Measurements from ENCODE around the gene HCN3.
A peak's percentile ranks its signal among the peaks of the same experiment; 100 is the strongest.

Gene HCN3

DNA sequence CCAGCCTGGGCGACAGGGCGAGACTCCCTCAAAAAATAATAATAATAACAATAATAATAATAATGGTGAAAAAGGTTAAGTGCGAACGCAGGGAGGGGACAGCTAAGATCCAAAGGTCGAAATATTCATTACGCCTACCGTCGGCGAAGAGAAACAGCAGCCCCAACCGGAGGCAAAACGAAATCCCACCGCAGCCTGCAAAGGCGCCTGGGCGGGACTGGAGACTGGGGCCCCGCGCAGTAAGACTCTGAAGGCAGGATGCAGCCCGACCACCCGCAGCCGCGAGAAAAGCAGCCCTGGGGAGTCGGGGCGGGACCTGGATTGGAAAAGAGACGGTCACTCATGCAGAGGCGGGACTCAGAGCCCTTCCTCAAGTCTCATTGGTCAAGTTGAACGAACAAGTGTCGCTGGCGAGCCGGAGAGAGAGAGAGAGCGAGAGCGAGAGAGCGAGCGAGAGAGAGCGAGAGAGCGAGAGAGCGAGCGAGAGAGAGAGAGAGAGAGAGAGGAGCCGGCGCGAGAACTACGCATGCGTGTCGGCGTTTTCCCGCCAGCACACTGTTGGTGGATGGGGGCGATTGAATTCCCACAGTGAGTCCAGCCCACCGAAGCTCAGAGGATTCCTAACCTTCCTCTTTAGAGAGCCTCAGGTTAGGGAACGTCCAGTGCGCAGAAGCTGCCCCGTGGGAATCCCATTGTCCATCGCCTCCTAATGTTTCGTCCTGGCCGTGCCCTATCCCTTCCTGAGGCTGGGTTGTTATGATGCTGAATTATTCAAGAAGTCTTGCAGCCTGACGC, 32.7 kb upstream of the HCN3 start (continued):
- TF ChIP-seq ZNF658 (tag by site-specific recombination; IDR thresholded peaks at IDR 0.05) (no peak; the same call in 1 of the 2 replicates), ZNF426 (tag by site-specific recombination; IDR thresholded peaks at IDR 0.05) (no peak), ZNF184 (tag by site-specific recombination; IDR thresholded peaks at IDR 0.05) (peak; percentile 80), ZNF776 (tag by site-specific recombination; IDR thresholded peaks at IDR 0.05; ENCODE audit: borderline replicate concordance) (no peak), ZNF394 (tag by site-specific recombination; IDR thresholded peaks at IDR 0.05; ENCODE audit: borderline replicate concordance) (peak; percentile 97), ZNF223 (tag by site-specific recombination; IDR thresholded peaks at IDR 0.05) (peak; percentile 89), ZFP37 (tag by site-specific recombination; IDR thresholded peaks at IDR 0.05) (peak; percentile 97), ZFP41 (tag by site-specific recombination; IDR thresholded peaks at IDR 0.05; ENCODE audit: borderline replicate concordance) (peak; percentile 97; the same call in 1 of the 2 replicates), ZNF10 (tag by site-specific recombination; IDR thresholded peaks at IDR 0.05) (peak; percentile 85; the same call in 1 of the 2 replicates), ZNF211 (tag by site-specific recombination; IDR thresholded peaks at IDR 0.05; ENCODE audit: low read depth) (peak; percentile 72; the same call in 1 of the 2 replicates), REPIN1 (tag by site-specific recombination; IDR thresholded peaks at IDR 0.05; ENCODE audit: low read depth) (peak; percentile 100), ZNF248 (tag by site-specific recombination; IDR thresholded peaks at IDR 0.05) (no peak), BCL11A (tag by site-specific recombination; IDR thresholded peaks at IDR 0.05; ENCODE audit: low read depth) (peak; percentile 100), ZNF335 (tag by site-specific recombination; conservative IDR thresholded peaks at IDR 0.05) (peak; percentile 83), ZNF404 (tag by site-specific recombination; IDR thresholded peaks at IDR 0.05) (0 out of 2 replicates have a peak, but pooled peaks have one; percentile 78), ZNF549 (tag by site-specific recombination; IDR thresholded peaks at IDR 0.05) (no peak), ZNF169 (tag by site-specific recombination; IDR thresholded peaks at IDR 0.05) (peak; percentile 94), MEIS1 (CRISPR knock-in tag; IDR thresholded peaks at IDR 0.05; ENCODE audit: borderline replicate concordance) (no peak), ZNF670 (tag by site-specific recombination; IDR thresholded peaks at IDR 0.05; ENCODE audit: low read depth) (no peak; the same call in 1 of the 2 replicates)
- TF ChIP-seq, protein P1, sequence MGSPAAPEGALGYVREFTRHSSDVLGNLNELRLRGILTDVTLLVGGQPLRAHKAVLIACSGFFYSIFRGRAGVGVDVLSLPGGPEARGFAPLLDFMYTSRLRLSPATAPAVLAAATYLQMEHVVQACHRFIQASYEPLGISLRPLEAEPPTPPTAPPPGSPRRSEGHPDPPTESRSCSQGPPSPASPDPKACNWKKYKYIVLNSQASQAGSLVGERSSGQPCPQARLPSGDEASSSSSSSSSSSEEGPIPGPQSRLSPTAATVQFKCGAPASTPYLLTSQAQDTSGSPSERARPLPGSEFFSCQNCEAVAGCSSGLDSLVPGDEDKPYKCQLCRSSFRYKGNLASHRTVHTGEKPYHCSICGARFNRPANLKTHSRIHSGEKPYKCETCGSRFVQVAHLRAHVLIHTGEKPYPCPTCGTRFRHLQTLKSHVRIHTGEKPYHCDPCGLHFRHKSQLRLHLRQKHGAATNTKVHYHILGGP (tag by site-specific recombination; IDR thresholded peaks at IDR 0.05), result peak; percentile 82
- TF ChIP-seq, protein P2, sequence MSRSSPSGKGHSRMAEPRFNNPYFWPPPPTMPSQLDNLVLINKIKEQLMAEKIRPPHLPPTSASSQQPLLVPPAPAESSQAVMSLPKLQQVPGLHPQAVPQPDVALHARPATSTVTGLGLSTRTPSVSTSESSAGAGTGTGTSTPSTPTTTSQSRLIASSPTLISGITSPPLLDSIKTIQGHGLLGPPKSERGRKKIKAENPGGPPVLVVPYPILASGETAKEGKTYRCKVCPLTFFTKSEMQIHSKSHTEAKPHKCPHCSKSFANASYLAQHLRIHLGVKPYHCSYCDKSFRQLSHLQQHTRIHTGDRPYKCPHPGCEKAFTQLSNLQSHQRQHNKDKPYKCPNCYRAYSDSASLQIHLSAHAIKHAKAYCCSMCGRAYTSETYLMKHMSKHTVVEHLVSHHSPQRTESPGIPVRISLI (tag by site-specific recombination; IDR thresholded peaks at IDR 0.05), result 0 out of 2 replicates have a peak, but pooled peaks have one; percentile 38
- TF ChIP-seq, protein P3, sequence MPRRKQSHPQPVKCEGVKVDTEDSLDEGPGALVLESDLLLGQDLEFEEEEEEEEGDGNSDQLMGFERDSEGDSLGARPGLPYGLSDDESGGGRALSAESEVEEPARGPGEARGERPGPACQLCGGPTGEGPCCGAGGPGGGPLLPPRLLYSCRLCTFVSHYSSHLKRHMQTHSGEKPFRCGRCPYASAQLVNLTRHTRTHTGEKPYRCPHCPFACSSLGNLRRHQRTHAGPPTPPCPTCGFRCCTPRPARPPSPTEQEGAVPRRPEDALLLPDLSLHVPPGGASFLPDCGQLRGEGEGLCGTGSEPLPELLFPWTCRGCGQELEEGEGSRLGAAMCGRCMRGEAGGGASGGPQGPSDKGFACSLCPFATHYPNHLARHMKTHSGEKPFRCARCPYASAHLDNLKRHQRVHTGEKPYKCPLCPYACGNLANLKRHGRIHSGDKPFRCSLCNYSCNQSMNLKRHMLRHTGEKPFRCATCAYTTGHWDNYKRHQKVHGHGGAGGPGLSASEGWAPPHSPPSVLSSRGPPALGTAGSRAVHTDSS (tag by site-specific recombination; IDR thresholded peaks at IDR 0.05), result peak; percentile 73
- TF ChIP-seq, protein P4, sequence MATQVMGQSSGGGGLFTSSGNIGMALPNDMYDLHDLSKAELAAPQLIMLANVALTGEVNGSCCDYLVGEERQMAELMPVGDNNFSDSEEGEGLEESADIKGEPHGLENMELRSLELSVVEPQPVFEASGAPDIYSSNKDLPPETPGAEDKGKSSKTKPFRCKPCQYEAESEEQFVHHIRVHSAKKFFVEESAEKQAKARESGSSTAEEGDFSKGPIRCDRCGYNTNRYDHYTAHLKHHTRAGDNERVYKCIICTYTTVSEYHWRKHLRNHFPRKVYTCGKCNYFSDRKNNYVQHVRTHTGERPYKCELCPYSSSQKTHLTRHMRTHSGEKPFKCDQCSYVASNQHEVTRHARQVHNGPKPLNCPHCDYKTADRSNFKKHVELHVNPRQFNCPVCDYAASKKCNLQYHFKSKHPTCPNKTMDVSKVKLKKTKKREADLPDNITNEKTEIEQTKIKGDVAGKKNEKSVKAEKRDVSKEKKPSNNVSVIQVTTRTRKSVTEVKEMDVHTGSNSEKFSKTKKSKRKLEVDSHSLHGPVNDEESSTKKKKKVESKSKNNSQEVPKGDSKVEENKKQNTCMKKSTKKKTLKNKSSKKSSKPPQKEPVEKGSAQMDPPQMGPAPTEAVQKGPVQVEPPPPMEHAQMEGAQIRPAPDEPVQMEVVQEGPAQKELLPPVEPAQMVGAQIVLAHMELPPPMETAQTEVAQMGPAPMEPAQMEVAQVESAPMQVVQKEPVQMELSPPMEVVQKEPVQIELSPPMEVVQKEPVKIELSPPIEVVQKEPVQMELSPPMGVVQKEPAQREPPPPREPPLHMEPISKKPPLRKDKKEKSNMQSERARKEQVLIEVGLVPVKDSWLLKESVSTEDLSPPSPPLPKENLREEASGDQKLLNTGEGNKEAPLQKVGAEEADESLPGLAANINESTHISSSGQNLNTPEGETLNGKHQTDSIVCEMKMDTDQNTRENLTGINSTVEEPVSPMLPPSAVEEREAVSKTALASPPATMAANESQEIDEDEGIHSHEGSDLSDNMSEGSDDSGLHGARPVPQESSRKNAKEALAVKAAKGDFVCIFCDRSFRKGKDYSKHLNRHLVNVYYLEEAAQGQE (tag by site-specific recombination; IDR thresholded peaks at IDR 0.05), result peak; percentile 88
- TF ChIP-seq, protein P5, sequence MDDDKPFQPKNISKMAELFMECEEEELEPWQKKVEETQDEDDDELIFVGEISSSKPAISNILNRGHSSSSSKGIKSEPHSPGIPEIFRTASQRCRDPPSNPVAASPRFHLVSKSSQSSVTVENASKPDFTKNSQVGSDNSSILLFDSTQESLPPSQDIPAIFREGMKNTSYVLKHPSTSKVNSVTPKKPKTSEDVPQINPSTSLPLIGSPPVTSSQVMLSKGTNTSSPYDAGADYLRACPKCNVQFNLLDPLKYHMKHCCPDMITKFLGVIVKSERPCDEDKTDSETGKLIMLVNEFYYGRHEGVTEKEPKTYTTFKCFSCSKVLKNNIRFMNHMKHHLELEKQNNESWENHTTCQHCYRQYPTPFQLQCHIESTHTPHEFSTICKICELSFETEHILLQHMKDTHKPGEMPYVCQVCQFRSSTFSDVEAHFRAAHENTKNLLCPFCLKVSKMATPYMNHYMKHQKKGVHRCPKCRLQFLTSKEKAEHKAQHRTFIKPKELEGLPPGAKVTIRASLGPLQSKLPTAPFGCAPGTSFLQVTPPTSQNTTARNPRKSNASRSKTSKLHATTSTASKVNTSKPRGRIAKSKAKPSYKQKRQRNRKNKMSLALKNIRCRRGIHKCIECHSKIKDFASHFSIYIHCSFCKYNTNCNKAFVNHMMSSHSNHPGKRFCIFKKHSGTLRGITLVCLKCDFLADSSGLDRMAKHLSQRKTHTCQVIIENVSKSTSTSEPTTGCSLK (tag by site-specific recombination; IDR thresholded peaks at IDR 0.05), result no peak
- TF ChIP-seq, protein P6, sequence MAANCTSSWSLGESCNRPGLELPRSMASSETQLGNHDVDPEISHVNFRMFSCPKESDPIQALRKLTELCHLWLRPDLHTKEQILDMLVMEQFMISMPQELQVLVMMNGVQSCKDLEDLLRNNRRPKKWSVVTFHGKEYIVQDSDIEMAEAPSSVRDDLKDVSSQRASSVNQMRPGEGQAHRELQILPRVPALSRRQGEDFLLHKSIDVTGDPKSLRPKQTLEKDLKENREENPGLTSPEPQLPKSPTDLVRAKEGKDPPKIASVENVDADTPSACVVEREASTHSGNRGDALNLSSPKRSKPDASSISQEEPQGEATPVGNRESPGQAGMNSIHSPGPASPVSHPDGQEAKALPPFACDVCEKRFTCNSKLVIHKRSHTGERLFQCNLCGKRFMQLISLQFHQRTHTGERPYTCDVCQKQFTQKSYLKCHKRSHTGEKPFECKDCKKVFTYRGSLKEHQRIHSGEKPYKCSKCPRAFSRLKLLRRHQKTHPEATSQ (tag by site-specific recombination; IDR thresholded peaks at IDR 0.05), result peak; percentile 100
- TF ChIP-seq, protein P7, sequence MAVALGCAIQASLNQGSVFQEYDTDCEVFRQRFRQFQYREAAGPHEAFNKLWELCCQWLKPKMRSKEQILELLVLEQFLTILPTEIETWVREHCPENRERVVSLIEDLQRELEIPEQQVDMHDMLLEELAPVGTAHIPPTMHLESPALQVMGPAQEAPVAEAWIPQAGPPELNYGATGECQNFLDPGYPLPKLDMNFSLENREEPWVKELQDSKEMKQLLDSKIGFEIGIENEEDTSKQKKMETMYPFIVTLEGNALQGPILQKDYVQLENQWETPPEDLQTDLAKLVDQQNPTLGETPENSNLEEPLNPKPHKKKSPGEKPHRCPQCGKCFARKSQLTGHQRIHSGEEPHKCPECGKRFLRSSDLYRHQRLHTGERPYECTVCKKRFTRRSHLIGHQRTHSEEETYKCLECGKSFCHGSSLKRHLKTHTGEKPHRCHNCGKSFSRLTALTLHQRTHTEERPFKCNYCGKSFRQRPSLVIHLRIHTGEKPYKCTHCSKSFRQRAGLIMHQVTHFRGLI (tag by site-specific recombination; IDR thresholded peaks at IDR 0.05), result peak; percentile 88

Data from HEK293 (cell line).